Retinal pigment epithelial cell (primary cell): Measurements from ENCODE around the gene PRDX5.

Source experiments
- DNase-seq: peaks from one replicate; pipeline ENCODE4 v3.0.0-alpha.2; 2010; ENCODE audit warnings: low read depth
- H3K4me3 ChIP-seq: 2 replicates; pipeline ENCODE4 v1.5.1; 2011; ENCODE audit warnings: mild to moderate bottlenecking, low read length, control low read depth, moderate library complexity
- TF ChIP-seq, protein P1 (sequence below): conservative IDR thresholded peaks from 2 replicates; pipeline ENCODE4 v1.5.1; 2011; ENCODE audit warnings: low read depth, low read length, control low read depth, inconsistent platforms

Gene PRDX5

DNA sequence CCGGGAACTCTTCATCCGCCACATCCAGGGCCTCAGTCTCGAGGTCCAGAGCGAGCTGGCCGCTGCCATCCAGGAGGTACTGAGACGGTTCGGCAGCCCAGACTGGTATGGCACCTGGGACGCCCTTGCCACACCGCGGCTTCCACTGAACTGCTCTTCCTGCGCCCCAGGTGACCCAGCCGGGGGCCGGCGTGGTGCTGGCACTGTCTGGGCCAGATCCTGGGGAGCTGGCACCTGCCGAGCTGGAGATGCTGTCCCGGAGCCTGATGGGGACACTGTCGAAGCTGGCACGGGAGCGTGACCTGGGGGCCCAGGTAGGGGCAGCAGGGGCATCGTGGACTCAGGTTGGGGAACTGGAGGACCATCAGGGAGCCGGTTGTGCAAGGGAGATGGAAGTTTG, 23.5 kb downstream of the PRDX5 start:
- TF ChIP-seq, protein P1, sequence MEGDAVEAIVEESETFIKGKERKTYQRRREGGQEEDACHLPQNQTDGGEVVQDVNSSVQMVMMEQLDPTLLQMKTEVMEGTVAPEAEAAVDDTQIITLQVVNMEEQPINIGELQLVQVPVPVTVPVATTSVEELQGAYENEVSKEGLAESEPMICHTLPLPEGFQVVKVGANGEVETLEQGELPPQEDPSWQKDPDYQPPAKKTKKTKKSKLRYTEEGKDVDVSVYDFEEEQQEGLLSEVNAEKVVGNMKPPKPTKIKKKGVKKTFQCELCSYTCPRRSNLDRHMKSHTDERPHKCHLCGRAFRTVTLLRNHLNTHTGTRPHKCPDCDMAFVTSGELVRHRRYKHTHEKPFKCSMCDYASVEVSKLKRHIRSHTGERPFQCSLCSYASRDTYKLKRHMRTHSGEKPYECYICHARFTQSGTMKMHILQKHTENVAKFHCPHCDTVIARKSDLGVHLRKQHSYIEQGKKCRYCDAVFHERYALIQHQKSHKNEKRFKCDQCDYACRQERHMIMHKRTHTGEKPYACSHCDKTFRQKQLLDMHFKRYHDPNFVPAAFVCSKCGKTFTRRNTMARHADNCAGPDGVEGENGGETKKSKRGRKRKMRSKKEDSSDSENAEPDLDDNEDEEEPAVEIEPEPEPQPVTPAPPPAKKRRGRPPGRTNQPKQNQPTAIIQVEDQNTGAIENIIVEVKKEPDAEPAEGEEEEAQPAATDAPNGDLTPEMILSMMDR = no peak
- H3K4me3 ChIP-seq = no peak overlapping the region
- no peak for DNase-seq

DNA sequence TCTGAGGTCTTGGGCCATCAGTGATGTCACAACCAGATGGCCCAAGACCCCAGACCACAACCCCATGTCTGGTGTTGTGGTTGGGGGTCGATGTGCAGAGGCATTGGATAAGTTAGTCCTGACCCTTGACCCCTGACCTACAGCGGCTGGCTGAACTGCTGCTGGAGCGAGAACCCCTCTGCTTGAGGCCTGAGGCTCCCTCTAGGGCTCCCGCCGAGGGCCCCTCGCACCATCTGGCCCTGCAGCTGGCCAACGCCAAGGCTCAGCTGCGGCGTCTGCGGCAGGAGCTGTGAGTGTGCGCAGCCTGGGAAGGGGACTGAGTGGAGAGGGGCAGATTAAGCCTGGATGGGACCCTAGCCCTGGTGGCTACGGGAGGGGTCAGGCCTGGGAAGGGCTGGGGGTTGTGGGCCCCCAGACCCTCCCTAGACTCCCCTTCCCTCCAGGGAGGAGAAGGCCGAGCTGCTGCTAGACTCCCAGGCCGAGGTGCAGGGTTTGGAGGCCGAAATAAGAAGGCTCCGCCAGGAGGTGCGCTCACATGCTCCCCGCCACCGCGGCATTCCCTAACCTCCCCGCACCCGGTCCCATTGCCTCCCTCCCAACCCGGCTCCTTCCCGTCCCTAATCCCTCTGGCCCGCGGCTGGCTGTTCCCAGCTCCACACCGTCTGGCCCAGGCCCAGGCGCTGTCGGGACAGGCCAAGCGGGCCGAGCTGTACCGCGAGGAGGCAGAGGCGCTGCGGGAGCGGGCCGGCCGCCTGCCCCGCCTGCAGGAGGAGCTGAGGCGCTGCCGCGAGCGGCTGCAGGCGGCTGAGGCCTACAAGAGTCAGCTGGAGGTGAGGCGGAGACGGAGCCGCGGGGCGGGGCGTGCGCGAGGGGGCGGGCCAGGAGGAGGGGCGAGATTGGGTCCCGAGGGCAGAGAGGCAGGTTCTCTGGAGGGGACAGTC, 24.2 kb downstream of the PRDX5 start:
- peak; percentile 58 for DNase-seq
- peak overlapping the region; percentile 31 for H3K4me3 ChIP-seq
- TF ChIP-seq, protein P1 = no peak

DNA sequence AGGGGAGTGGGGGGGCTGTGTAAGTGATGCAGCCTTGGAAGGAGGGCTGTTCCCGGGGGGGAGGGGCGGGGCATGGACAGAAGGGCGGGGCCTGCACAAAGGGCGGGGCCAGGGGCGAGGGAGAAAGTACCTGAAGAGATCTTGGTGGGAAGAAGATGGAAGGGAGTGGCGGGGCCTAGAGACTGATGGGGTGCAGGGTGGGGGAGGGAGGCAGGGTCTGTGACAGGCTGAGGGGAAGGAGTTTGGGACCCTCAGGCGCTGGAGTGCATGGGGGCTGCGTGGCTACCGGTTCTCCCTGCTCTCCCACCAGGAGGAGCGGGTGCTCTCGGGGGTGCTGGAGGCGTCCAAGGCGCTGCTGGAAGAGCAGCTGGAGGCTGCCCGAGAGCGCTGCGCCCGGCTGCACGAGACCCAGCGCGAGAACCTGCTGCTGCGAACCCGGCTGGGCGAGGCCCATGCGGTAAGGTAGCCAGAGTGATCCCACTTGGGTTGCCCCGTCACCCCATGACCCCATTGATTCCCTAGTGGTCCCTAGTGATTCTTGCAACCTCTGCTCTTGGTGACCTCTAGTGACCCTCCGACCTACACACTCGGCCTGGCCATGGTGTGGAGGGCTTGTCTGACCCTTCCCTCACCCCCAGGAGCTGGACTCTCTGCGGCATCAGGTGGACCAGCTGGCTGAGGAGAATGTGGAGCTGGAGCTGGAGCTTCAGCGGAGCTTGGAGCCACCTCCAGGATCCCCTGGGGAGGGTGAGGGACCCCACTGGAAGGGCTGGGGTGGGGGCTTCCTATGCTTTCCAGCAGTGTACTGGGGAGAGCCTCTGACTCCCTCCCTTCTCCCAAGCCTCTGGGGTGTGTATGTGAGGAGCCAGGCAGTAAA, 25.2 kb downstream of the PRDX5 start:
- TF ChIP-seq, protein P1 = no peak
- no peak for DNase-seq
- H3K4me3 ChIP-seq = peak overlapping the region; percentile 31

DNA sequence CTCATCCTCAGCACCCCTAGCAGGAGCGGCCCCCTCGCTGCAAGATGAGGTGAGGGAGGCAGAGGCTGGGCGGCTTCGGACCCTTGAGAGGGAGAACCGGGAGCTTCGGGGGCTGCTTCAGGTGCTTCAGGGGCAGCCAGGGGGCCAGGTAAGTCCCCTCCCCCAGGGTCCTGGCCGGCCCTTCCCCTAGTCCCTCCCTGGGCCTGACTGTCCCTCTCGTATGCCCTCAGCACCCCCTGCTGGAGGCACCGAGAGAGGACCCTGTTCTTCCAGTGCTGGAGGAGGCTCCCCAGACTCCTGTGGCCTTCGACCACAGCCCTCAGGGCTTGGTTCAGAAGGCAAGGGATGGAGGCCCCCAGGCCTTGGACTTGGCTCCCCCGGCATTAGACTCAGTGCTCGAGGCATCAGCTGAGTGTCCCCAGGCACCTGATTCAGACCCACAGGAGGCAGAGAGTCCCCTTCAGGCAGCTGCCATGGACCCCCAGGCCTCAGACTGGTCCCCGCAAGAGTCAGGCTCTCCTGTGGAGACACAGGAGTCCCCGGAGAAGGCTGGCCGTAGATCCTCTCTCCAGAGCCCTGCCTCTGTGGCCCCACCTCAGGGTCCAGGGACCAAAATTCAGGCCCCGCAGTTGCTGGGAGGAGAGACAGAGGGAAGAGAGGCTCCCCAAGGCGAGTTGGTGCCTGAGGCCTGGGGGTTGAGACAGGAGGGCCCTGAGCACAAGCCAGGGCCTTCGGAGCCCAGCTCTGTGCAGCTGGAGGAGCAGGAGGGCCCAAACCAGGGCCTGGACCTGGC, 26.0 kb downstream of the PRDX5 start:
- TF ChIP-seq, protein P1 = peak; percentile 32
- no peak for DNase-seq
- H3K4me3 ChIP-seq = no peak overlapping the region

DNA sequence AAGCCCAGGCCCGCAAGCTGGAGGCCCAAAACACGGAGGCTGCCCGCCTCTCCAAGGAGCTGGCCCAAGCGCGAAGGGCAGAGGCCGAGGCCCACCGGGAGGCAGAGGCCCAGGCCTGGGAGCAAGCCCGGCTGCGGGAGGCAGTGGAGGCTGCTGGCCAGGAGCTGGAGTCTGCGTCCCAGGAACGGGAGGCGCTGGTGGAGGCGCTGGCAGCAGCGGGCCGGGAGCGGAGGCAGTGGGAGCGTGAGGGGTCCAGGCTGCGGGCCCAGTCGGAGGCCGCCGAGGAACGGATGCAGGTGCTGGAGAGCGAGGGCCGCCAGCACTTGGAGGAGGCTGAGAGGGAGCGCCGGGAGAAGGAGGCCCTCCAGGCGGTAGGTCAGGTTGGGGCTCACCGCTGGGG, 26.9 kb downstream of the PRDX5 start:
- TF ChIP-seq, protein P1 = no peak
- no peak for DNase-seq
- H3K4me3 ChIP-seq = no peak overlapping the region

DNA sequence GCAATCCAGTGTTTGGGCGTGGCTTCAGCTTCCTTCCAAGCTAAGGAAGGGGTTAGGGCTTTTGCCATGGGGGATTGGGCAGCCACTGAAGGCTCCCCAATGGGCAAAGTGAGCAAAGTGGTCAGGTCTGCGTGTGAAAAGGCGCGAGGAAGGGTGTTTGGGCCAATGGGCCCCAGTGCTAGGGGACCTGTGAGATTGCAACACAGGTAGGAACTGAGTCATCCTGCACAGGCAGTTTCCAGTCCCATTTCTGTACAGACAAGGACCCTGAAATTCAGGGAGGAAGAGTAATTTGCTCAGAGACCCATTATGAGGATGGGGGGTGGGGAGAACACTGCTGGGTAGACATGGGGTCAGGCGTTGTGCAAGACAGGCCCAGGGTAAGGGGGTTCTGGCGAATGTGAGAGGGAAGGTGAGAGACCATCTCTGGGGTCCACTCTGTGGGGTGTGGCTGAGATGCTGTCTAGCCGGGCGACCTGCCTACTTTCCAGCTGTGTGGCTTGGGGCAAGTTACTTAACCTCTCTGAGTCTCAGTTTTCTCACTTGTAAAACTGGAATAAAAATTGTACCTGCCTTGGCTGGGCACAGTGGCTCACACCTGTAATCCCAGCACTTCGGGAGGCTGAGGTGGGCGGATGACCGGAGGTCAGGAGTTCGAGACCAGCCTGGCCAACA, 29.4 kb downstream of the PRDX5 start:
- TF ChIP-seq, protein P1 = no peak
- H3K4me3 ChIP-seq = no peak overlapping the region
- DNase-seq = no peak
